Mucosa of stomach (tissue), 1 donor: ENCODE results near the gene SLC29A4.
"Not testable (repeated sequence)": the region's sequence is repeated elsewhere in the genome, so short reads cannot be mapped to it uniquely, and the experiment has no call there.

Experiments
- H3K27me3 ChIP-seq: one replicate; pipeline ENCODE4 v1.7.0; 2013; ENCODE audit warnings: mild to moderate bottlenecking, low read length; ENCODE audit not compliant: control insufficient read depth, insufficient read depth
- H3K36me3 ChIP-seq: one replicate; pipeline ENCODE4 v1.7.0; 2013; ENCODE audit warnings: low read length; ENCODE audit not compliant: control insufficient read depth, insufficient read depth
- H3K4me1 ChIP-seq: one replicate; pipeline ENCODE4 v1.7.0; 2013; ENCODE audit warnings: mild to moderate bottlenecking, low read length; ENCODE audit not compliant: control insufficient read depth, insufficient read depth
- H3K4me3 ChIP-seq: one replicate; pipeline ENCODE4 v1.7.0; 2013; ENCODE audit warnings: low read length
- H3K9ac ChIP-seq: one replicate; pipeline ENCODE4 v1.7.0; 2013; ENCODE audit warnings: mild to moderate bottlenecking, low read length, moderate library complexity
- H3K9me3 ChIP-seq: one replicate; pipeline ENCODE4 v1.7.0; 2013; ENCODE audit warnings: mild to moderate bottlenecking, low read length, moderate library complexity; ENCODE audit not compliant: control insufficient read depth
- donor health status: Pancreatic carcinoma.

Gene SLC29A4

GRCh38 chr7:5291711-5292335, 9.1 kb downstream of the SLC29A4 start:
- H3K9me3 ChIP-seq, H3K4me1 ChIP-seq, H3K9ac ChIP-seq, H3K4me3 ChIP-seq, H3K27me3 ChIP-seq, H3K36me3 ChIP-seq: not testable (repeated sequence)

- H3K9me3 ChIP-seq: no peaks in the 10 kb centered on the region
- no peaks in the 10 kb centered on the region for H3K27me3 ChIP-seq
- H3K36me3 ChIP-seq: no peaks in the 10 kb centered on the region
- no peaks in the 10 kb centered on the region for H3K4me1 ChIP-seq
- no peak overlapping the region for H3K9ac ChIP-seq
- no peak overlapping the region for H3K4me3 ChIP-seq
Measured at GRCh38 chr7:5294169-5294987, 11.6 kb downstream of the SLC29A4 start.

GRCh38 chr7:5295039-5296014, 12.6 kb downstream of the SLC29A4 start:
- no peaks in the 10 kb centered on the region for H3K9me3 ChIP-seq
- no peaks in the 10 kb centered on the region for H3K27me3 ChIP-seq
- no peaks in the 10 kb centered on the region for H3K36me3 ChIP-seq
- H3K4me1 ChIP-seq: no peaks in the 10 kb centered on the region
- no peak overlapping the region for H3K4me3 ChIP-seq
- H3K9ac ChIP-seq: no peak overlapping the region

GRCh38 chr7:5296015-5296610, 13.4 kb downstream of the SLC29A4 start:
- Histone ChIP-seq H3K9ac (no peak overlapping the region), H3K36me3 (no peaks in the 10 kb centered on the region), H3K27me3 (no peaks in the 10 kb centered on the region), H3K4me3 (no peak overlapping the region), H3K4me1 (no peaks in the 10 kb centered on the region), H3K9me3 (no peaks in the 10 kb centered on the region)

GRCh38 chr7:5296611-5297226, 14.0 kb downstream of the SLC29A4 start:
- no peaks in the 10 kb centered on the region for H3K27me3 ChIP-seq
- no peaks in the 10 kb centered on the region for H3K4me1 ChIP-seq
- no peaks in the 10 kb centered on the region for H3K9me3 ChIP-seq
- no peak overlapping the region for H3K4me3 ChIP-seq
- no peaks in the 10 kb centered on the region for H3K36me3 ChIP-seq
- no peak overlapping the region for H3K9ac ChIP-seq

- no peaks in the 10 kb centered on the region for H3K27me3 ChIP-seq
- H3K9me3 ChIP-seq: no peaks in the 10 kb centered on the region
- H3K4me1 ChIP-seq: no peaks in the 10 kb centered on the region
- H3K9ac ChIP-seq: no peak overlapping the region
- H3K36me3 ChIP-seq: no peaks in the 10 kb centered on the region
- H3K4me3 ChIP-seq: no peak overlapping the region
Measured at GRCh38 chr7:5300366-5300765, 17.6 kb downstream of the SLC29A4 start.

GRCh38 chr7:5302577-5302976, 19.8 kb downstream of the SLC29A4 start:
- H3K9me3 ChIP-seq: no peaks in the 10 kb centered on the region
- H3K4me1 ChIP-seq: no peaks in the 10 kb centered on the region
- no peak overlapping the region for H3K9ac ChIP-seq
- H3K4me3 ChIP-seq: no peak overlapping the region
- no peaks in the 10 kb centered on the region for H3K27me3 ChIP-seq
- no peaks in the 10 kb centered on the region for H3K36me3 ChIP-seq

- no peak overlapping the region for H3K4me3 ChIP-seq
Measured at GRCh38 chr7:5303061-5303460, 20.3 kb downstream of the SLC29A4 start.

GRCh38 chr7:5303591-5304505, 21.1 kb downstream of the SLC29A4 start:
- no peaks in the 10 kb centered on the region for H3K9me3 ChIP-seq
- no peak overlapping the region for H3K4me3 ChIP-seq
- H3K36me3 ChIP-seq: no peaks in the 10 kb centered on the region
- H3K9ac ChIP-seq: no peak overlapping the region
- H3K4me1 ChIP-seq: no peaks in the 10 kb centered on the region
- no peaks in the 10 kb centered on the region for H3K27me3 ChIP-seq

More at GRCh38 chr7:5303061-5303460, 20.3 kb downstream of the SLC29A4 start:
- no peaks in the 10 kb centered on the region for H3K27me3 ChIP-seq
- no peaks in the 10 kb centered on the region for H3K4me1 ChIP-seq
- H3K36me3 ChIP-seq: no peaks in the 10 kb centered on the region
- H3K9ac ChIP-seq: no peak overlapping the region
- H3K9me3 ChIP-seq: no peaks in the 10 kb centered on the region

- not testable (repeated sequence) for H3K9me3 ChIP-seq, H3K9ac ChIP-seq, H3K36me3 ChIP-seq, H3K4me3 ChIP-seq, H3K4me1 ChIP-seq, H3K27me3 ChIP-seq
Measured at GRCh38 chr7:5305050-5305449, 22.3 kb downstream of the SLC29A4 start.
